COLO829 (cell line): Measurements from ENCODE around the gene CYP27B1.

Source experiments
- DNase-seq: peaks from one replicate; pipeline ENCODE4 v3.0.0; 2012; ENCODE audit warnings: low spot score

CYP27B1 gene

GRCh38 chr12:57751788-57752667 is 14.8 kb downstream of the CYP27B1 start, which contains the start of gene CDK4:
TSS of gene CDK4 (minus strand) at chr12:57752310. CDS start at chr12:57751717, 593 bp downstream.
- peak; percentile 100 for DNase-seq

- DNase-seq = no peak
Observed at GRCh38 chr12:57751432-57751787, 15.5 kb downstream of the CYP27B1 start.

- no peak for DNase-seq
Observed at GRCh38 chr12:57750561-57751431, 16.1 kb downstream of the CYP27B1 start.

GRCh38 chr12:57749061-57749460 is 17.8 kb downstream of the CYP27B1 start:
- no peak for DNase-seq

GRCh38 chr12:57746025-57746424 is 20.9 kb downstream of the CYP27B1 start:
- DNase-seq = no peak

GRCh38 chr12:57745485-57745881 is 21.4 kb downstream of the CYP27B1 start:
- DNase-seq = no peak

GRCh38 chr12:57744777-57745484 is 21.9 kb downstream of the CYP27B1 start, which contains the start of gene TSPAN31:
TSS of gene TSPAN31 (plus strand) at chr12:57745039. CDS start at chr12:57745155, 116 bp downstream.
- DNase-seq = peak; percentile 100

GRCh38 chr12:57744194-57744776 is 22.6 kb downstream of the CYP27B1 start:
- peak; percentile 87 for DNase-seq

GRCh38 chr12:57743769-57744168 is 23.1 kb downstream of the CYP27B1 start:
- DNase-seq = no peak

- DNase-seq = no peak
Observed at GRCh38 chr12:57741844-57742738, 24.8 kb downstream of the CYP27B1 start.

GRCh38 chr12:57741413-57741789 is 25.5 kb downstream of the CYP27B1 start:
- DNase-seq = no peak

- no peak for DNase-seq
Observed at GRCh38 chr12:57740656-57741412, 26.0 kb downstream of the CYP27B1 start.

- DNase-seq = no peak
Observed at GRCh38 chr12:57739914-57740538, 26.9 kb downstream of the CYP27B1 start.

GRCh38 chr12:57739387-57739786 is 27.5 kb downstream of the CYP27B1 start:
- DNase-seq = no peak

- no peak for DNase-seq
Observed at GRCh38 chr12:57738661-57739237, 28.1 kb downstream of the CYP27B1 start, which contains the start of gene AGAP2. TSS of gene AGAP2 (minus strand) at chr12:57738742. CDS start at chr12:57738246, 496 bp downstream.

- no peak for DNase-seq
Observed at GRCh38 chr12:57737467-57738460, 29.1 kb downstream of the CYP27B1 start.

GRCh38 chr12:57736741-57737466 is 30.0 kb downstream of the CYP27B1 start:
- DNase-seq = no peak
